ENCODE results near the gene ID4. TPM values are rescaled to one million over a fixed set of nuclear protein-coding genes. Genes with fewer than 3 reads are reported as not detected.

ID4 gene
- total RNA-seq, 3 donors from 2014 or later = 3.0 to 7.4 (median 4.7) TPM

DNA sequence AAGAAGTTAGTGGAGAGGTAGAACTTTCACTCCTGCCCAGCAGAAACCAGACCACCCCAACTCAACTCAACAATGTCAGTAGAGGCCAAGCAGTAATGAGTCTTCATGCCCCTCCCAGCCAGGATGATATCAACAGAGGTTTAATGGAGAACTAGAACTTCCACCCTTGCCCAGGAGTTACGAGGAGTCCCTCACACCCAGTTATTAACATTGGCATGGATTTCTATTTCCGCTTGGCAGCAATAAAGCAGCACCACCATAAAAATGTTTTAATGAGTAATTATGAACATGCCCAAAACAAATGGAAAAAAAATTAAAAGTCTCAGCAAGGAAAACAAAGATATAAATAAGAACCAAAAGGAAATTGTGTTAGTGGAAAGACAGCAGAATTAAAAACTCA, 40.7 kb upstream of the ID4 start:
- no peaks in the 10 kb centered on the region for H3K4me1 ChIP-seq (ENCODE audit: low read depth)
- H3K36me3 ChIP-seq (ENCODE audit: low read depth) = no peaks in the 10 kb centered on the region
- TF ChIP-seq, protein P1, sequence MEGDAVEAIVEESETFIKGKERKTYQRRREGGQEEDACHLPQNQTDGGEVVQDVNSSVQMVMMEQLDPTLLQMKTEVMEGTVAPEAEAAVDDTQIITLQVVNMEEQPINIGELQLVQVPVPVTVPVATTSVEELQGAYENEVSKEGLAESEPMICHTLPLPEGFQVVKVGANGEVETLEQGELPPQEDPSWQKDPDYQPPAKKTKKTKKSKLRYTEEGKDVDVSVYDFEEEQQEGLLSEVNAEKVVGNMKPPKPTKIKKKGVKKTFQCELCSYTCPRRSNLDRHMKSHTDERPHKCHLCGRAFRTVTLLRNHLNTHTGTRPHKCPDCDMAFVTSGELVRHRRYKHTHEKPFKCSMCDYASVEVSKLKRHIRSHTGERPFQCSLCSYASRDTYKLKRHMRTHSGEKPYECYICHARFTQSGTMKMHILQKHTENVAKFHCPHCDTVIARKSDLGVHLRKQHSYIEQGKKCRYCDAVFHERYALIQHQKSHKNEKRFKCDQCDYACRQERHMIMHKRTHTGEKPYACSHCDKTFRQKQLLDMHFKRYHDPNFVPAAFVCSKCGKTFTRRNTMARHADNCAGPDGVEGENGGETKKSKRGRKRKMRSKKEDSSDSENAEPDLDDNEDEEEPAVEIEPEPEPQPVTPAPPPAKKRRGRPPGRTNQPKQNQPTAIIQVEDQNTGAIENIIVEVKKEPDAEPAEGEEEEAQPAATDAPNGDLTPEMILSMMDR (IDR thresholded peaks at IDR 0.05) = no peak
- peak; percentile 25 for ATAC-seq
- peaks cover 4% of the 10 kb centered on the region for H3K9me3 ChIP-seq
- intact Hi-C loops (cut with DNase I, micrococcal nuclease) = no loop called here
- no peak overlapping the region for H3K4me3 ChIP-seq
- no peak for DNase-seq

DNA sequence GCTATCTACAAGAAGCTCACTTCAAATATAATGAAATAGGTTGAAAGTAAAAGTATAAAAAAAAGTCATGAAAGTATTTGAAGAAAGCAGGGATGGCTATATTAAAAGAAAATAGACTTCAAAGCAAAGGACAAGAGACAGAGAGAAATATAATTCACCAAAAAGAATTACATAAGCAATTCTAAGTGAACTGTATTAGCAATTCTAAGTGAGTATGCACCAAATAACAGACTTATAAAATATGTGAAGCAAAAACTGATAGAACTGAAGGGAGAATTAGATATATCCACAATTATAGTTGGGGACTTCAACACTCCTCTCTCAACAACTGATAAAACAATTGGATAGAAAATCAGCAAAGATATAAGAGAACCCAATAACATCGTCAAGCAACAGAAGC, 38.8 kb upstream of the ID4 start:
- ATAC-seq (no peak), DNase-seq (no peak)
- H3K4me1 ChIP-seq (ENCODE audit: low read depth) = no peaks in the 10 kb centered on the region
- H3K36me3 ChIP-seq (ENCODE audit: low read depth) = no peaks in the 10 kb centered on the region
- TF ChIP-seq, protein P1 (IDR thresholded peaks at IDR 0.05) = no peak
- H3K9me3 ChIP-seq = peaks cover 4% of the 10 kb centered on the region
- H3K4me3 ChIP-seq = no peak overlapping the region
- intact Hi-C loops (cut with DNase I, micrococcal nuclease) = no loop called here

DNA sequence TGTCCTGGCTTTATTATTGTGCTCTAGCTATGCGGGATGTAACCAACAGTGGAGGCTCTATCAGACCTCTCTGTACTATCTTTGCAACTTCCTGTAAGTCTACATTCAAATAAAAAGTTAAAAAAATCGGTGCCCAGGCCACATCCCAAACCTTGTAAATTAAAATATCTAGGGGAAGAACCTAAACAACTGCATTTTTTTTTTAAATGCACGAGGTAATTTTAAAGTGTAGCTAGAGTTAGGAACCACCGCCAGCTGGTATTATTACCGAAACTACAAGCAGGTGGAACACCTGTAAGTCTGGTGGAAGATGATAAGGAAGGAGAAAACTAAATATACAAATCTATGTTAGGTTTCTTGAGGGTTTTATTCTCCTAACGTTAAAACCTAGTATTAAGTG, 34.5 kb upstream of the ID4 start:
- ATAC-seq = no peak
- intact Hi-C loops (cut with DNase I, micrococcal nuclease) = no loop called here
- TF ChIP-seq, protein P1 (IDR thresholded peaks at IDR 0.05) = no peak

DNA sequence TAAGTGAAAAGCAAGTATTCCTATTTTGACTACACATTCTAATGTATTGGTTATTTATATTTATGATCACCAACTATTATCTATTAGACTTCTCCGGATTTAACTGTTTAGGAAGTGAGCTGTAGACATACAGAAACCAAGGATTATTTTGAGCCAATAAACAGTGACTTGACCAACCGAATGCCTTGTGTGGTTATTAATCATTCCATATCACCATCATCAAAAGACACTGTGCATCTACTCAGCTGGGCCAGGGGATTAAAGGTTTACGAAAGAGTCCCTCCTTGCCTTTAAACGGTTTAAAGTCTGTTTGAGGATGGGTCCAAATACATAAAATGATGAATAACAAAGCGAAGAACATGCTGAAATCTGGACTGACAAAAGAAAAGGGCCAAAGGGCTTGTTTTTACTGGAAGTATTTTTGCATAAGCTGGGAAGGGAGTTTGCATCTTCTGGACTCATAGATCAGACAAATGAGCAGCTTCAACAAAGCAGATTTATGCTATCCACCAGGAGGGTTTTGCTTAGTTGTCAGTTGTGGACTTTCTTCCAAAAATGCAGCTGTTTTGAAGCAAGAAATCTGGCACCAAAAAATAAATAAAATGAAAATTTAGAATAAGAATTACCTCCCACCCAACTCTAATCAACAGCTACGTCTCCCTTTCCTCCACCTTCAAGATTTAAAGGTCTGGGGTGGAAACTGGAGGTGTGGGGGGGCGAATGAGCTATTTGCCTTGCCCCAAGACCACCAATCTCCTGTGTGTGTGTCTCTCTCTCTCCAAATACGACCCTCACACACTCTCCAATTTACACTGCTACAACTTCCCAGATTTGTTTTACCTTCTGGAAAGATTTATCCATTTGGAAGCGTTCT, 33.6 kb upstream of the ID4 start:
- H3K4me1 ChIP-seq (ENCODE audit: low read depth) = no peaks in the 10 kb centered on the region
- DNase-seq (no peak), ATAC-seq (no peak)
- no peaks in the 10 kb centered on the region for H3K36me3 ChIP-seq (ENCODE audit: low read depth)
- TF ChIP-seq, protein P1 (IDR thresholded peaks at IDR 0.05) = no peak
- H3K4me3 ChIP-seq = no peak overlapping the region
- no peaks in the 10 kb centered on the region for H3K9me3 ChIP-seq
- intact Hi-C loops (cut with DNase I, micrococcal nuclease) = no loop called here

More for the DNA sequence above, 34.5 kb upstream of the ID4 start:
- no peak overlapping the region for H3K4me3 ChIP-seq
- no peak for DNase-seq
- no peaks in the 10 kb centered on the region for H3K4me1 ChIP-seq (ENCODE audit: low read depth)
- H3K36me3 ChIP-seq (ENCODE audit: low read depth) = no peaks in the 10 kb centered on the region
- no peaks in the 10 kb centered on the region for H3K9me3 ChIP-seq

DNA sequence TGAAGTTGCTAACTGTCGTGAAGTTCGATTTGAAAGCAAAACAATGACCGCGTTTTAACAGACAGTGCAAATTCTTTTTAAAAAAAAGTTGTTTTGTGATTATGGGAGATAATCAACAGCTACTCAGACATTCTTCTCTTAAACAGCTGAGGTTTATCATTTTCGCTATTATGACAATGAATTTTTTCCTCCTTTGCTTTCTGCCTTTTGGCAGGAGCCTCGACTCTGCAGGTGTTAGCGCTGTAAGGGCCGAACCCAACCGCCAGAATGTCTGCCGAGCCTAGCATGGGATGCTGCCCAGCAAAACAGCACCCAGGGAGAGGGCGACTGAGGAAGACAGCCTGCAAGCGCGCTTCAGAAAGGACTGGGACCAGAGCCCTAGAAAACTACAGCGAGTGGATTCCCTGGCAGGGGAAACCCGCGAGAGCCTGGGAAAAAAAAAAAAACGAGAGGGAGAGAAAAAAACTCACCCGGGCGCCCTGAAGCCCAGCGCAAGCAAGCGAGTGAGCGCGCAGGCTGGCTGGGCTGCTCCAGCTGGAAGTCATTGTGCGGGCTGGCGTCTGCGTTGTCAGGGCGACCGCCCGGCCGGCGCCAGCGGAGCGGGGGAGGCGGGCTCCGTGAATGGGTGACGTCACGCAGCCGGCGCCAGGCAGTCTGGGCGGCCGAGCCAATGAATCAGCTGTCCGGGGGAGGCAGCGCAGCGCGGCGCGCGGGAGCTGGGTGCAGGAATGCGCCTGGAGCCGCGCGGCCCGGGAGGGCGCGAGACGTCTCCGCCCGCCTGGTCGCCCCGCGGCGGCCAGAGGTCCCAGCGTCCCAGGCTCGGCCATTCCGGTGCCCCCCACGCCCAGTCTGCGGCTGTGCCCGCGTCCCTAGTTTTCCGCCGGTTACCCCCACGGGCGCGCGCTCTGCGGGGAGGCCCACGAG, 32.7 kb upstream of the ID4 start:
- Histone ChIP-seq H3K36me3 (ENCODE audit: low read depth) (no peaks in the 10 kb centered on the region), H3K4me1 (ENCODE audit: low read depth) (no peaks in the 10 kb centered on the region), H3K9me3 (no peaks in the 10 kb centered on the region), H3K4me3 (peak overlapping the region; percentile 13)
- TF ChIP-seq, protein P1 (IDR thresholded peaks at IDR 0.05) = no peak
- ATAC-seq (peak; percentile 99), DNase-seq (peak; percentile 92 to 96 (median 95))
- intact Hi-C loops (cut with DNase I, micrococcal nuclease) = no loop called here

Data from mucosa of descending colon (tissue), 3 donors.